ENCODE results near the gene DAB2IP.

- TF ChIP-seq ZFX (IDR thresholded peaks at IDR 0.05) (no peak), CTCF (conservative IDR thresholded peaks at IDR 0.05) (no peak)
These were observed 41.4 kb downstream of the DAB2IP start for GRCh38 chr9:121692606-121693387.
